NCI-H1694 treated with DMSO at 0.1 percent for 48 hours (cell line): ENCODE results near the gene ZNF618.

ENCODE experiments used
- DNase-seq: peaks from one replicate; lab custom pipeline; 2025; lab: John Stamatoyannopoulos, UW

Gene ZNF618

GRCh38 chr9:114098936-114099668 is 223.0 kb downstream of the ZNF618 start, which contains the start of gene KIF12:
Gene KIF12, minus strand, starts transcription at chr9:114099292. Its CDS starts 16 bp downstream, at chr9:114099276.
- peak; percentile 84 for DNase-seq

GRCh38 chr9:114099669-114100270 is 223.7 kb downstream of the ZNF618 start:
- DNase-seq, result peak; percentile 84

GRCh38 chr9:114100536-114100935 is 224.4 kb downstream of the ZNF618 start:
- DNase-seq, result no peak

- DNase-seq, result peak; percentile 5
These were observed 226.4 kb downstream of the ZNF618 start for GRCh38 chr9:114102484-114102883.

- DNase-seq, result no peak
These were observed 229.1 kb downstream of the ZNF618 start for GRCh38 chr9:114105236-114105635.
